Astrocyte (in vitro differentiated cells and primary cell): ENCODE measurements around the gene OR5K2.

Experiments used
- EZH2 ChIP-seq: IDR thresholded peaks from 2 replicates; pipeline ENCODE4 v1.6.1; 2012; ENCODE audit warnings: mild to moderate bottlenecking, low read length, inconsistent platforms; ENCODE audit not compliant: insufficient read depth
- TF ChIP-seq, protein P1 (sequence below): IDR thresholded peaks from 2 replicates; pipeline ENCODE4 v1.5.1; 2011; ENCODE audit warnings: low read depth, mild to moderate bottlenecking, inconsistent platforms, low read length, moderate library complexity; ENCODE audit not compliant: insufficient read depth

- TF ChIP-seq, protein P1, sequence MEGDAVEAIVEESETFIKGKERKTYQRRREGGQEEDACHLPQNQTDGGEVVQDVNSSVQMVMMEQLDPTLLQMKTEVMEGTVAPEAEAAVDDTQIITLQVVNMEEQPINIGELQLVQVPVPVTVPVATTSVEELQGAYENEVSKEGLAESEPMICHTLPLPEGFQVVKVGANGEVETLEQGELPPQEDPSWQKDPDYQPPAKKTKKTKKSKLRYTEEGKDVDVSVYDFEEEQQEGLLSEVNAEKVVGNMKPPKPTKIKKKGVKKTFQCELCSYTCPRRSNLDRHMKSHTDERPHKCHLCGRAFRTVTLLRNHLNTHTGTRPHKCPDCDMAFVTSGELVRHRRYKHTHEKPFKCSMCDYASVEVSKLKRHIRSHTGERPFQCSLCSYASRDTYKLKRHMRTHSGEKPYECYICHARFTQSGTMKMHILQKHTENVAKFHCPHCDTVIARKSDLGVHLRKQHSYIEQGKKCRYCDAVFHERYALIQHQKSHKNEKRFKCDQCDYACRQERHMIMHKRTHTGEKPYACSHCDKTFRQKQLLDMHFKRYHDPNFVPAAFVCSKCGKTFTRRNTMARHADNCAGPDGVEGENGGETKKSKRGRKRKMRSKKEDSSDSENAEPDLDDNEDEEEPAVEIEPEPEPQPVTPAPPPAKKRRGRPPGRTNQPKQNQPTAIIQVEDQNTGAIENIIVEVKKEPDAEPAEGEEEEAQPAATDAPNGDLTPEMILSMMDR = no peak
- no peak for TF ChIP-seq EZH2
These were observed 37.3 kb downstream of the OR5K2 start for GRCh38 chr3:98534734-98535133.
